Measurements from ENCODE around the gene PRRT4.

- TF ChIP-seq NFRKB (IDR thresholded peaks at IDR 0.05; ENCODE audit: low read depth) (no peak), ZNF395 (CRISPR knock-in tag; IDR thresholded peaks at IDR 0.05) (no peak), MTF1 (CRISPR knock-in tag; IDR thresholded peaks at IDR 0.05; ENCODE audit: borderline replicate concordance) (no peak), FOS (IDR thresholded peaks at IDR 0.05; ENCODE audit: extremely low read depth, insufficient read length) (no peak), EZH2 (IDR thresholded peaks at IDR 0.05; ENCODE audit: borderline replicate concordance, low read depth, low read length) (no peak), NONO (IDR thresholded peaks at IDR 0.05; ENCODE audit: low read depth in 2 of 2, low read length in 1 of 2) (no peak), FOXP4 (CRISPR knock-in tag; IDR thresholded peaks at IDR 0.05; ENCODE audit: borderline replicate concordance) (no peak)
Observed at GRCh38 chr7:128374041-128374440, 12.6 kb upstream of the PRRT4 start.

All from K562 (cell line).